Measurements from ENCODE around the gene LPXN. TPM values are rescaled to one million over a fixed set of nuclear protein-coding genes. Genes with fewer than 3 reads are reported as not detected.
A peak's percentile ranks its signal among the peaks of the same experiment; 100 is the strongest.

The LPXN gene
- total RNA-seq = 3.3 to 4.8 TPM (median 4.5 TPM) in 3 replicates
- long read RNA-seq, partial matches to known transcripts = 0 of 5 reads
- long read RNA-seq, other reads (novel, unspliced or antisense) = 4 of 5 reads

GRCh38 chr11:58575377-58576020 lies at the start of gene LPXN:
TSS of gene LPXN (minus strand) at chr11:58575856. CDS start at chr11:58575772, 84 bp downstream.
- no peak for DNase-seq (ENCODE audit: low spot score)
- H3K4me1 Mint-ChIP-seq (ENCODE audit: low read depth) = peaks cover 45% of the 10 kb centered on the region
- H3K9me3 Mint-ChIP-seq (ENCODE audit: low read depth) = no peaks in the 10 kb centered on the region
- peak within 1 kb of the TSS; percentile 100 for H3K27ac Mint-ChIP-seq (ENCODE audit: unreplicated experiment)
- H3K27me3 Mint-ChIP-seq (ENCODE audit: low read depth) = no peaks in the 10 kb centered on the region
- H3K36me3 Mint-ChIP-seq (ENCODE audit: low read depth) = no peaks in the 10 kb centered on the region
- no peak within 1 kb of the TSS for H3K4me3 Mint-ChIP-seq (ENCODE audit: unreplicated experiment)
- no peak for TF ChIP-seq CTCF (IDR thresholded peaks at IDR 0.05)

- Mint-ChIP-seq H3K9me3 (ENCODE audit: low read depth) (no peaks in the 10 kb centered on the region), H3K36me3 (ENCODE audit: low read depth) (peaks cover 25% of the 10 kb centered on the region), H3K27me3 (ENCODE audit: low read depth) (no peaks in the 10 kb centered on the region), H3K27ac (ENCODE audit: unreplicated experiment) (no peak overlapping the region), H3K4me1 (ENCODE audit: low read depth) (peaks cover 26% of the 10 kb centered on the region), H3K4me3 (ENCODE audit: unreplicated experiment) (no peak overlapping the region)
- no peak for TF ChIP-seq CTCF (IDR thresholded peaks at IDR 0.05)
- no peak for DNase-seq (ENCODE audit: low spot score)
Observed at GRCh38 chr11:58625086-58625485, 49.4 kb upstream of the LPXN start.

- H3K36me3 Mint-ChIP-seq (ENCODE audit: low read depth) = peaks cover 44% of the 10 kb centered on the region
- no peaks in the 10 kb centered on the region for H3K9me3 Mint-ChIP-seq (ENCODE audit: low read depth)
- H3K27ac Mint-ChIP-seq (ENCODE audit: unreplicated experiment) = no peak within 1 kb of the TSS
- H3K4me1 Mint-ChIP-seq (ENCODE audit: low read depth) = peaks cover 30% of the 10 kb centered on the region
- no peak for TF ChIP-seq CTCF (IDR thresholded peaks at IDR 0.05)
- no peaks in the 10 kb centered on the region for H3K27me3 Mint-ChIP-seq (ENCODE audit: low read depth)
- H3K4me3 Mint-ChIP-seq (ENCODE audit: unreplicated experiment) = no peak within 1 kb of the TSS
- no peak for DNase-seq (ENCODE audit: low spot score)
Observed at GRCh38 chr11:58622344-58622743, 46.7 kb upstream of the LPXN start, which contains the start of gene CNTF. TSS of gene CNTF (plus strand) at chr11:58622665. CDS start at chr11:58622753, 88 bp downstream.

- no peak overlapping the region for H3K27ac Mint-ChIP-seq (ENCODE audit: unreplicated experiment)
- DNase-seq (ENCODE audit: low spot score) = no peak
- no peaks in the 10 kb centered on the region for H3K9me3 Mint-ChIP-seq (ENCODE audit: low read depth)
- TF ChIP-seq CTCF (IDR thresholded peaks at IDR 0.05) = no peak
- H3K27me3 Mint-ChIP-seq (ENCODE audit: low read depth) = no peaks in the 10 kb centered on the region
- H3K4me3 Mint-ChIP-seq (ENCODE audit: unreplicated experiment) = no peak overlapping the region
- peaks cover 24% of the 10 kb centered on the region for H3K4me1 Mint-ChIP-seq (ENCODE audit: low read depth)
- H3K36me3 Mint-ChIP-seq (ENCODE audit: low read depth) = peaks cover 46% of the 10 kb centered on the region
Observed at GRCh38 chr11:58621586-58622262, 46.1 kb upstream of the LPXN start.

- Mint-ChIP-seq H3K9me3 (ENCODE audit: low read depth) (no peaks in the 10 kb centered on the region), H3K36me3 (ENCODE audit: low read depth) (peaks cover 45% of the 10 kb centered on the region), H3K4me3 (ENCODE audit: unreplicated experiment) (no peak overlapping the region), H3K4me1 (ENCODE audit: low read depth) (peaks cover 20% of the 10 kb centered on the region), H3K27ac (ENCODE audit: unreplicated experiment) (peak overlapping the region; percentile 8), H3K27me3 (ENCODE audit: low read depth) (no peaks in the 10 kb centered on the region)
- TF ChIP-seq CTCF (IDR thresholded peaks at IDR 0.05) = peak; percentile 29
- no peak for DNase-seq (ENCODE audit: low spot score)
Observed at GRCh38 chr11:58617976-58618557, 42.4 kb upstream of the LPXN start.
